Mesothelial cell of epicardium (in vitro differentiated cells): ENCODE results near the gene PIN1. TPM values are rescaled to one million over a fixed set of nuclear protein-coding genes. Genes with fewer than 3 reads are reported as not detected.
"Not testable (repeated sequence)": the region's sequence is repeated elsewhere in the genome, so short reads cannot be mapped to it uniquely, and the experiment has no call there.

Experiments used
- DNase-seq, 2 experiments: peaks; one replicate each; pipeline ENCODE4 v3.0.0; 2021; ENCODE audit warnings: low spot score in 2 of 2; ENCODE audit not compliant: unreplicated experiment in 2 of 2
- H3K27ac Mint-ChIP-seq: 2 replicates; pipeline ENCODE4 v1.8.0; 2021; ENCODE audit warnings: mixed read lengths
- H3K27me3 Mint-ChIP-seq: 2 replicates; pipeline ENCODE4 v1.8.0; 2021; ENCODE audit warnings: low read depth, mixed read lengths
- H3K36me3 Mint-ChIP-seq: 2 replicates; pipeline ENCODE4 v1.8.0; 2021; ENCODE audit warnings: mixed read lengths
- H3K4me1 Mint-ChIP-seq: 2 replicates; pipeline ENCODE4 v1.8.0; 2021; ENCODE audit warnings: mixed read lengths
- H3K4me3 Mint-ChIP-seq: 2 replicates; pipeline ENCODE4 v1.8.0; 2021; ENCODE audit warnings: mild to moderate bottlenecking, moderate library complexity, mixed read lengths
- H3K9me3 Mint-ChIP-seq: 2 replicates; pipeline ENCODE4 v1.8.0; 2021; ENCODE audit warnings: mixed read lengths
- total RNA-seq: library from RNA; stranded (reverse); gene quantifications from 3 replicates; pipeline ENCODE4 v1.2.1, GENCODE V29; 2021
- TF ChIP-seq, protein P1 (sequence below): fragments of 200-600 bp; sonication (generic); IDR thresholded peaks from one replicate; pipeline ENCODE4 v1.5.0; 2021; ENCODE audit warnings: antibody characterized with exemption; ENCODE audit not compliant: unreplicated experiment

PIN1 gene
- total RNA-seq, 1 donor from 2014 or later: 61.1 TPM

DNA sequence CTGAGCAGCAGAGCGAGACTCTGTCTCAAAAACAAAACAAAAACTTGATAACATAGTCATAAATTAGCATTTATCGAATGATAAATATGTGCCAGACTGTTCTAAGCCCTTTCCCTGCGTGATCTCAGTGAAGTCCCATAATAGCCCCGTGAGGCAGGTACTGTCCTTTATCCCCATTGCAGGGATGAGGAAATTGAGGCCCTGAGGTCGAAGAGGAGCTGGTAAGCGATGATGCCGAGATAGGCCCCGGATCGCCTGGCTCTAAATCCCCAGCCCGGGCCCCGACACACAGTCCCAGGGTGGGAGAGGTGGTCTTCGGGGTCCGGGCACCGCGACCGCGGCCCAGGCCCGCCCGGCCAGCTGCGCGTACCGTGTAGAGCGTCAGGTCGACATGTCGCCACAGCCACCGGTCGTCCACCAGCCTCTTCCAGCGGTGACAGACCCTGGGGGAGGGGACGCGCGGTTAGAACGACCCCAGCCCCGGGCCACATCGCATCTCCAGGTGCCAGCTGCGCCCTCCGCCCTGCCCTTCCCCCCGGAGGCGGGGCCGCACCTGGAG is 16.9 kb upstream of the PIN1 start:
- Mint-ChIP-seq H3K9me3 (peaks cover 9% of the 10 kb centered on the region), H3K4me3 (peak overlapping the region; percentile 90), H3K27me3 (no peaks in the 10 kb centered on the region), H3K36me3 (peaks cover 19% of the 10 kb centered on the region), H3K4me1 (peaks cover 22% of the 10 kb centered on the region), H3K27ac (peak overlapping the region; percentile 98)
- no peak for DNase-seq
- TF ChIP-seq, protein P1, sequence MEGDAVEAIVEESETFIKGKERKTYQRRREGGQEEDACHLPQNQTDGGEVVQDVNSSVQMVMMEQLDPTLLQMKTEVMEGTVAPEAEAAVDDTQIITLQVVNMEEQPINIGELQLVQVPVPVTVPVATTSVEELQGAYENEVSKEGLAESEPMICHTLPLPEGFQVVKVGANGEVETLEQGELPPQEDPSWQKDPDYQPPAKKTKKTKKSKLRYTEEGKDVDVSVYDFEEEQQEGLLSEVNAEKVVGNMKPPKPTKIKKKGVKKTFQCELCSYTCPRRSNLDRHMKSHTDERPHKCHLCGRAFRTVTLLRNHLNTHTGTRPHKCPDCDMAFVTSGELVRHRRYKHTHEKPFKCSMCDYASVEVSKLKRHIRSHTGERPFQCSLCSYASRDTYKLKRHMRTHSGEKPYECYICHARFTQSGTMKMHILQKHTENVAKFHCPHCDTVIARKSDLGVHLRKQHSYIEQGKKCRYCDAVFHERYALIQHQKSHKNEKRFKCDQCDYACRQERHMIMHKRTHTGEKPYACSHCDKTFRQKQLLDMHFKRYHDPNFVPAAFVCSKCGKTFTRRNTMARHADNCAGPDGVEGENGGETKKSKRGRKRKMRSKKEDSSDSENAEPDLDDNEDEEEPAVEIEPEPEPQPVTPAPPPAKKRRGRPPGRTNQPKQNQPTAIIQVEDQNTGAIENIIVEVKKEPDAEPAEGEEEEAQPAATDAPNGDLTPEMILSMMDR: no peak

DNA sequence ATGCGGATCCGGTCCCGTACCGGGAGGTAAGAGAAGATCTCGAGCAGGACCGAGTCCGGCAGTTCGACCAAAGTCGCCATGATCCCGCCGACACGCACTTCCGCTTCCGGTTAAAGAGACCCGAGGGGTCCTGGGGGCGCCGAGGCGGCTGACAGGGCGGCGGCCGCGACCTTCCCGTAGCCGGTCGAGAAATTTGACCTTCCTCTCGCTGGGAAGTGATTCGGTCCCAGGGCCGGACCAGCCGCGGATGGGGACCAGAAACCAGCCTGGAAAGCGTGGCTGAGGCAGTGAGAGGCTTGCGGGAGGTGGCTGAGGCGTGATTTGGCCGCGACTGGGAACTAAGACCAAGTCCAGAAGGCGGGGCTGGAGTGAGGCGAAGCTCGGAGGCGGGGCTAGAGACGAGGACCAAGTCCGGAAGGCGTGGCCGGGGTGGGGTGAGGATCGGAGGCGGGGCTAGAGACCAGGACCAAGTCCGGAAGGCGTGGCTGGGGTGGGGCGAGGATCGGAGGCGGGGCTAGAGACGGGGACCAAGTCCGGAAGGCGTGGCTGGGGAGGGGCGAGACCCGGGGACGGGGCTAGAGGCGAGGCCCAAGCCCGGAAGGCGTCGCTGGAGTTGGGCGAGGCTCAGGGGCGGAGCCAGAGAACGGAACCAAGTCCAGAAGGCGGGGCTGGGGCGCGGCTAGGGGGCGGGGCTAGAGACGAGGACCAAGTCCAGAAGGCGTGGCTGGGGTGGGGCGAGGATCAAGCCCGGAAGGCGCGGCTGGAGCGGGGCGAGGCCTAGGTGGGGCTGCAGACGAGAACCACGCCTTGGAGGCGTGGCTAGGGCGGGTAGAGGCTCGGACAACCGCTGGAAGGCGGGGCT is 16.2 kb upstream of the PIN1 start, which contains the start of gene FBXL12:
Gene FBXL12 (minus strand): TSS at position 346 of the 862 bp plus-strand sequence. CDS start 266 bp downstream, at position 80.
- peak within 1 kb of the TSS; percentile 98 for H3K27ac Mint-ChIP-seq
- TF ChIP-seq, protein P1: no peak
- peaks cover 16% of the 10 kb centered on the region for H3K36me3 Mint-ChIP-seq
- H3K4me1 Mint-ChIP-seq: peaks cover 22% of the 10 kb centered on the region
- DNase-seq: peak; percentile 100
- no peaks in the 10 kb centered on the region for H3K27me3 Mint-ChIP-seq
- peaks cover 7% of the 10 kb centered on the region for H3K9me3 Mint-ChIP-seq
- H3K4me3 Mint-ChIP-seq: peak within 1 kb of the TSS; percentile 90

DNA sequence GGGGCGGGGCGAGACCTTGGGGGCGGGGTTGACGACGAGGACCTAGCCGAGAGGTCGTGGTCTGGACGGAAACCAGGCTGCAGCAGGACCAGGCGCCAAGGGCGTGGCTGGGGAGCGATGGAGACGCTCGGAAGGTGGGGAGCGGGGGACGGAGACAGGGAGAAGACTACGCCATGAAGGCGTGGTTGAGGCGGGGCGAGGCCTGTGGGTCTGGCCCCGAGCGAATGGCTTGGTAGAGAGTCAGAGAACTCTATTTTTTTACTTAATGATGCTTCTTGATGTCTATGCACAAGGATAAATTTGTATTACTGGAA is 15.6 kb upstream of the PIN1 start:
- Mint-ChIP-seq H3K27me3 (no peaks in the 10 kb centered on the region), H3K27ac (peak overlapping the region; percentile 98), H3K4me1 (peaks cover 22% of the 10 kb centered on the region), H3K4me3 (peak overlapping the region; percentile 90), H3K36me3 (peaks cover 15% of the 10 kb centered on the region), H3K9me3 (peaks cover 6% of the 10 kb centered on the region)
- DNase-seq: no peak
- TF ChIP-seq, protein P1: no peak

DNA sequence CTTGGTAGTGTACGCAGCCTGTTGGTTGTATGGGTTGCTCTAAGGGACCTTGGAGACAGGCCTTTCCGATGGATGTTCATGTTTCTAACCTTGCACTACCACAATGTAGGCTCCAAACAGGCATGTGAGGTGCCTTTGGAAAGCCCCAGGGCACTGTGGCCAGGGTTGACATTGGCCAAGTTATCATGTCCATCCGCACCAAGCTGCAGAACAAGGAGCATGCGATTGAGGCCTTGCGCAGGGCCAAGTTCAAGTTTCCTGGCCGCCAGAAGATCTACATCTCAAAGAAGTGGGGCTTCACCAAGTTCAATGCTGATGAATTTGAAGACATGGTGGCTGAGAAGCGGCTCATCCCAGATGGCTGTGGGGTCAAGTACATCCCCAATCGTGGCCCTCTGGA is 15.1 kb upstream of the PIN1 start:
- H3K4me3 Mint-ChIP-seq: peak overlapping the region; percentile 90
- H3K27me3 Mint-ChIP-seq, DNase-seq, H3K9me3 Mint-ChIP-seq: not testable (repeated sequence)
- H3K36me3 Mint-ChIP-seq: peaks cover 10% of the 10 kb centered on the region
- peak overlapping the region; percentile 98 for H3K27ac Mint-ChIP-seq
- peaks cover 22% of the 10 kb centered on the region for H3K4me1 Mint-ChIP-seq

DNA sequence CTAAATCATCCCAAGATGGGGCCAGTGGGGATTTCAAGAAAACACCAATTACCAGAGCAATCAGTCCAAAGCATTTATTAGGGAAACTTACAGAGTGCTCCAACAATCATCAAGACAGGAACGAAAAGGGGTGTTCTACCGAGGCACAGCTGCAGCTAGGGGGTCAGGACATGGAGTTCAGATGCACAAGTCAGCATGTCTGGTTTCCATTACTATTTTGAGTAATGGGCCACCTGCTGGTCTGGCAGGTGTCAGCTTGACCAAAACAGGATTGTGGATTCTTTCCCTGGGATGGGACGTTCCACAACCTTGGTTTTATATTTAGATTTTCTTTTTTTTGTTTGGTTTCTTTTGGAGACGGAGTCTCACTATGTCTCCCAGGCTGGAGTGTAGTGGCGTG is 11.3 kb upstream of the PIN1 start:
- Mint-ChIP-seq H3K4me3 (no peak overlapping the region), H3K36me3 (peaks cover under 1% of the 10 kb centered on the region), H3K4me1 (peaks cover 30% of the 10 kb centered on the region), H3K27ac (no peak overlapping the region), H3K27me3 (no peaks in the 10 kb centered on the region), H3K9me3 (no peaks in the 10 kb centered on the region)
- TF ChIP-seq, protein P1: no peak
- no peak for DNase-seq
